Heart right ventricle (tissue), 16 donors: Measurements from ENCODE around the gene RCAN2. TPM values are rescaled to one million over a fixed set of nuclear protein-coding genes. Genes with fewer than 3 reads are reported as not detected.

ENCODE experiments used
- ATAC-seq, 8 donors: fragments of 200-7000 bp; cut with Tn5 transposase; one replicate each; pipeline ENCODE4 v1.9.1; 2020; ENCODE audit warnings: mild to moderate bottlenecking in 8 of 8, moderate library complexity in 8 of 8, moderate number of reproducible peaks in 1 of 8
- DNase-seq, 2 donors: peaks; one replicate each; pipeline ENCODE4 v3.0.0-alpha.2; 2020
- H3K27ac ChIP-seq, 10 donors: fragments of 200-600 bp; sonication (generic) in 2 of 10; one replicate each; pipeline versions ENCODE4 v1.5.0 to v1.8.0; 2020 to 2022; ENCODE audit warnings: mild to moderate bottlenecking in 3 of 10
- H3K27me3 ChIP-seq, 7 donors: fragments of 200-600 bp; one replicate each; pipeline ENCODE4 v1.8.0; 2021 to 2022; ENCODE audit warnings: mild to moderate bottlenecking in 2 of 7
- H3K36me3 ChIP-seq, 9 donors: fragments of 200-600 bp; sonication (generic) in 1 of 9; one replicate each; pipeline versions ENCODE4 v1.5.0 to v1.8.0; 2020 to 2022; ENCODE audit warnings: mild to moderate bottlenecking in 2 of 9
- H3K4me1 ChIP-seq, 9 donors: fragments of 200-600 bp; sonication (generic) in 1 of 9; one replicate each; pipeline versions ENCODE4 v1.5.0 to v1.8.0; 2020 to 2022; ENCODE audit warnings: mild to moderate bottlenecking in 4 of 9
- H3K4me3 ChIP-seq, 10 donors: fragments of 200-600 bp; sonication (generic) in 2 of 10; one replicate each; pipeline versions ENCODE4 v1.5.0 to v1.8.0; 2020 to 2022; ENCODE audit warnings: mild to moderate bottlenecking in 7 of 10, moderate library complexity in 2 of 10
- H3K9me3 ChIP-seq, 11 donors: fragments of 200-600 bp in 10 of 11; sonication (generic) in 2 of 11; one replicate each; pipeline versions ENCODE4 v1.5.0 to v1.8.0; 2013 to 2022; ENCODE audit warnings: mild to moderate bottlenecking in 2 of 11, control low read depth in 1 of 11, moderate library complexity in 1 of 11
- CTCF ChIP-seq, 9 donors: fragments of 200-600 bp; sonication (generic) in 2 of 9; IDR thresholded peaks; one replicate each; pipeline versions ENCODE4 v1.5.0 to v1.8.0; 2021 to 2022; ENCODE audit warnings: antibody characterized with exemption in 9 of 9, mild to moderate bottlenecking in 5 of 9, moderate library complexity in 1 of 9
- WGBS, 2 donors: extraction: QIAGEN DNeasy Blood & Tissue Kit; methylation state at CpG; one replicate each; pipeline ENCODE4 v1.1.7; 2013; ENCODE audit warnings: inconsistent platforms in 1 of 2; 5-methylcytosine and 5-hydroxymethylcytosine counted together
- intact Hi-C, 10 donors: fragments of 100-400 bp; cut with DNase I; formaldehyde crosslinking; loops; one replicate each; pipeline versions ENCODE4 v1.11.1 to v1.14.2; 2022
- polyA plus RNA-seq, 2 donors: library from polyadenylated mRNA; stranded (reverse); fragments of 200-250 nt; gene quantifications; one replicate each; pipeline ENCODE4 v1.2.3, GENCODE V29; 2013
- total RNA-seq, 10 donors: library from RNA; stranded (reverse); fragmentation: NEBNext Ultra II Directional in 3 of 10; extraction: Animal tissue kit (Norgen Biotek cat#: 25700) in 3 of 10; gene quantifications; one replicate each; pipeline versions ENCODE4 v1.2.1 to v1.2.4, GENCODE V29; 2021 to 2023
- donor health status: Arrhythmogenic right ventricular cardiomyopathy.
- donor health status: ischemic (EF 13 %, LVEDD 7.1; RV severe dilation, severe dysfunction).
- donor health status: healthy with polysubstance abuse.
- donor health status: DM: no; HTN: yes; CAD: no.
- donor health status: DM: no; HTN: no; CAD: no.
- donor health status: ischemic (EF 25% LVEDD 6.9; RV normal size, moderate dysfunction).
- donor health status: ischemic (EF 25% LVEDD 5.7; RV mildly dilated, moderate dysfunction).
- donor health status: healthy.
- donor health status: DM: yes; HTN: yes; CAD: no.
- donor health status: Ischemic cardiomyopathy.
- donor health status: ischemic (EF 35%, LVEDD 5.7; RV mildly dilated, moderate dysfunction).
- donor health status: nonischemic (EF 11% LVEDD 7.7; RV severe dilation, severe dysfunction).
- donor health status: DM: yes; HTN: yes; CAD: no.
- donor health status: PGD.
- donor health status: ischemic (EF 29% LVEDD 5.4; RV normal size, mild dysfunction).
- donor health status: nonischemic (EF 23%, LVEDD 6.1; RV moderate dilation, normal function).

RCAN2 gene
- total and polyA plus RNA-seq, 12 donors, result 51.0 to 352 (median 298) TPM

- H3K36me3 ChIP-seq, result no peaks in the 10 kb centered on the region
- 38 to 42% methylated on average over 2 of the region's 2 CpGs for WGBS, 2 donors
- DNase-seq (no peak), ATAC-seq (peak in 1 of 8 donors; percentile 18)
- intact Hi-C loops, result no loop called here
- H3K4me3 ChIP-seq, result no peak overlapping the region
- no peak for TF ChIP-seq CTCF (IDR thresholded peaks at IDR 0.05)
- peaks cover 0 to 37% (median 12%) of the 10 kb centered on the region in 9 donors for H3K4me1 ChIP-seq
- H3K27me3 ChIP-seq, result no peaks in the 10 kb centered on the region
- peaks cover 0 to 11% (median 0%) of the 10 kb centered on the region in 11 donors for H3K9me3 ChIP-seq
- no peak overlapping the region for H3K27ac ChIP-seq
These were observed 186.0 kb downstream of the RCAN2 start for GRCh38 chr6:46305236-46305635.

GRCh38 chr6:46302816-46303215, 188.4 kb downstream of the RCAN2 start:
- WGBS, 2 donors, result 100% methylated on average over 1 of the region's 1 CpG

GRCh38 chr6:46302176-46302575, 189.1 kb downstream of the RCAN2 start:
- TF ChIP-seq CTCF (IDR thresholded peaks at IDR 0.05), result no peak
- H3K27ac ChIP-seq, result no peak overlapping the region
- ATAC-seq (peak in 3 of 8 donors; percentile 7 to 31 (median 28)), DNase-seq (no peak)
- no peaks in the 10 kb centered on the region for H3K36me3 ChIP-seq
- peaks cover 0 to 33% (median 7%) of the 10 kb centered on the region in 9 donors for H3K4me1 ChIP-seq
- H3K27me3 ChIP-seq, result no peaks in the 10 kb centered on the region
- H3K4me3 ChIP-seq, result no peak overlapping the region
- H3K9me3 ChIP-seq, result peaks cover 0 to 17% (median 0%) of the 10 kb centered on the region in 11 donors
- intact Hi-C loops, result no loop called here
- WGBS, 2 donors, result 92 to 95% methylated on average over 3 of the region's 3 CpGs

More at GRCh38 chr6:46302816-46303215, 188.4 kb downstream of the RCAN2 start:
- Histone ChIP-seq H3K27ac (no peak overlapping the region), H3K36me3 (no peaks in the 10 kb centered on the region), H3K4me3 (no peak overlapping the region), H3K9me3 (peaks cover 0 to 17% (median 0%) of the 10 kb centered on the region in 11 donors), H3K27me3 (no peaks in the 10 kb centered on the region), H3K4me1 (peaks cover 0 to 31% (median 12%) of the 10 kb centered on the region in 9 donors)
- no peak for TF ChIP-seq CTCF (IDR thresholded peaks at IDR 0.05)
- DNase-seq (no peak), ATAC-seq (no peak)
- intact Hi-C loops, result no loop called here

- intact Hi-C loops, result no loop called here
- DNase-seq, result no peak
These were observed 192.0 kb downstream of the RCAN2 start for GRCh38 chr6:46299253-46299652.

More at GRCh38 chr6:46299253-46299652, 192.0 kb downstream of the RCAN2 start:
- Histone ChIP-seq H3K4me1 (peaks cover 0 to 34% (median 10%) of the 10 kb centered on the region in 9 donors), H3K9me3 (peaks cover 0 to 14% (median 0%) of the 10 kb centered on the region in 11 donors), H3K4me3 (no peak overlapping the region), H3K36me3 (no peaks in the 10 kb centered on the region), H3K27me3 (no peaks in the 10 kb centered on the region), H3K27ac (no peak overlapping the region)
- no peak for TF ChIP-seq CTCF (IDR thresholded peaks at IDR 0.05)
- ATAC-seq, result no peak
